NCI-H1436 (cell line): Measurements from ENCODE around the gene FCN2.

Source experiments
- DNase-seq: peaks from one replicate; lab custom pipeline; 2025; lab: John Stamatoyannopoulos, UW

The FCN2 gene

DNA sequence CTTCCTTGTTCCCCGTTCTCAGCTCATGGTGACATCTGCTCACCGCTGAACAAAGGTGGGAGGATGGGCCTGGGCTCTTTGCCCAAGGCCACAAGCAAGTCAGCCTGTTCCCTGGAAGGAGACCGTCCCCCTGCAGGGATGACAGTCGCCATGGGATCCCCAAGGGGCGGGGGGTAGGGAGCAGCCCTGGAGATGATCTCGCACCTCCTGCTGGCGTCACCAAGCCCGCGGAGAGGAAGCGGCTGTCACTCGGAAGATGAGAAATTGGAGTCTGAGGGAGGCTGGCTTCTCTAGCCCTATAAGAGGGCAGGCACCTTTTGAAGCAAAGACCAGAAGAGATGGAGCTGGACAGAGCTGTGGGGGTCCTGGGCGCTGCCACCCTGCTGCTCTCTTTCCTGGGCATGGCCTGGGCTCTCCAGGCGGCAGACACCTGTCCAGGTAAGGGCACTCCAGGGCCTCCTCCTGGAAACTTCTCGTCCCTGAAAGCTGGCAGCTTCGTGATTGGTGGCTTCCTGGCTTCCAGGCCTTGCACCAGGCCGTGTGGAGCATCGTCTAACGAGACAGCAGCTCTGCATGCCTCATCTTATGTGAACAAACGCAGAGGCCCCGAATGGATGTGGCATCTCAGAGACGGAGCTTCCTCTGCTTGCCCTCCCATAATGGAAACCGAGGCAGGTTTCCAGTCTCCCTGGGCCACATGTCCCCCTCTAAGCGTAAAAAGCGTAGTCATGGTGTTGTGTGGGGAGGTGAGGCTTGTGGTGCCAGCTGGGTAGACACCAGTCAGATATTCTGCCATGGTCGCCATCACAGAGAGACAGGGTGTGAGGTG is at the start of gene FCN2:
Gene FCN2, plus strand, starts transcription at position 327 of the 829 bp plus-strand sequence. Its CDS starts 12 bp downstream, at position 339.
- no peak for DNase-seq

DNA sequence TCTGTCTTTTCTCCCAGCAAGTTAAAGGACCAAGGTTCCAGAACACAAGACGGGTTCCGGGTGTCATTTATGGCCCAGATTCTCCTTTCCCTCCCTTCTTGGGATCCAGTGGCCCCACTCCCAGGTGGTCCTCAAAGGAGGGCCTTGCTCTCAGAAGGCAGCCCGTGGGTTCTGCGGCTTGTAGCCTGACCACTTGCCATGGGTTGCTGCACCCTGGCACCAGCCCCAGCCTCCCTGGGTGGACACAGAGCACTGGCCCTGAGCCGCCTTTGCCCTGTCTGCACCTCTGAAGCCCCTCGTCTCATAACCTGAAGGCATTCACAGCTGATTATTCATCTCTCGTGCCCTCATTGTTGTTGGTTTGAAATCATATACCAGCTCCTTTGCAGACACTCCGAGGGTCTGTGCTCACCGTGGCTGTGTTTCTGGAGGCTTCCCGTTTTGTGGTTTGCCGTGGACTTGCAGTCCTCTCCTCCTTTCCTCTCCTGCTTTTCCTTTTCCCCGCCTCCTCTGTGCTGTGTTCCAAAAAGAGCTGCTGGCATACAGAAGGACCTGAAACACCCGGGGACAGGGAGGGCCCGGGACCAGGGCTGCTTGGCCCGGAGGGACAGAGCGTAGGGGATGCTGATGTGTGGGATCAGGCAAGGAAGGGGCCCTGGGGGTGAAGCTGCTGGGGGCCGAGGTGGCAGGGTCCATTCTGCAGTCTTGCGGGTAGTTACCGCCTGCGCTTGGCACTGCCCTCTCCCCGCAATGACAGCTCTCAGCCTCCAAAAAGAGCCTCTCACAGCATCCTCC is 49.5 kb upstream of the FCN2 start:
- no peak for DNase-seq

DNA sequence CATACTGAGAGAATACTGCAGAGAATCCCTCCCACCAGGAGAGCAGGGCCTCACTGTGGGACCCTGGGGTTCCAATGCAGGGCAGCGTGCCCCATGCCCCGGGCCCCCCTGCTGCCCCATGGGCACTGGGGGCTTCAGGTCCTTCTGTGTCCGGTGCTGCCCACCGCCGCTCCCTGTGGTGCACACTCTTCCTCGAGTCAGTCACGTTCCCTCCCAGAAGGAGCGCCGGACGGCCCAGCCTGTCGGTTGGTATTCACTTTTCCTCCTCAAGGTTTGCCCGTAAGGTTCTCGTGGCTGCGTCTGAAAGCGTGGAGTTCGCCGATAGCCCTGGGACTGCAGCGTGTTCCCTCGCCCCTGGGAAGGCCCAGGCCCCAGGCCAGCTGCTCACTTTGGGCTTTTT is 48.1 kb upstream of the FCN2 start:
- DNase-seq, result no peak

GRCh38 chr9:134833294-134833880 is 47.2 kb upstream of the FCN2 start:
- DNase-seq, result no peak

DNA sequence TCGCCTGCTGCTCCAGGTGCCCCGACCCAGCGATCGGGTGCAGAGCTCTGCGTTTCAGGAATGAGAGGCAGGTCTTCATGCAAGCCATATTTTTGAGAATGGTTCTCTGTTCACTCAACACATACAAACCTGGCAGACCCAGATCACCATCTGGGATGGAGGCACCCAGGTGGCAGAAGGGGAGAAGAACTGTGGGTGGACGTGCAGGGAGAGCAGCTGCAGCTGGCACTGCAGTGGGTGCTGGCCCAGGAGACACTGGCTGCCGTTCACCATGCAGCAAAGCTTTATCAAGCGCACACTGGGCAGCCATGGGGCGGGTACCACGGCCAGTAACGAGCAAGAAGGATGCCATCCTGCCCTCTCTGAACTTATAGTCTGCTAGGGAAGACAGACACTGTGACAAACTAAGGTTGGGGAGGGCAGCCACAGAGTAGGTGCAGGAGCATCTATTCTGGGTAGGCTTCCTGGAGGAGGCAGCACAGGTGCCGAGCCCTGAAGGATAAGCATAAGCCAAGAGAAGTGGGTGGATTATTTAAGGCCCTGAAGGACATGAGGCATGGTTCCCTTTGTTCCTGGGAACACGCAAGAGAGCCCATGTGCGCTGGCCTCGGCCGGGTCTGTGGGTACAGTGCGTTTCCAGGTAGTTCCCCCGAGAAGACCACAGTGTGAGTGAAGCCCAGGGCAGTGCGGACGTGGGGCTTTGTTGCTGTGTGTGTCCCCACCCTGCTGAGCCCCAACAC is 46.2 kb upstream of the FCN2 start:
- DNase-seq, result no peak

GRCh38 chr9:134834957-134835419 is 45.6 kb upstream of the FCN2 start:
- no peak for DNase-seq

DNA sequence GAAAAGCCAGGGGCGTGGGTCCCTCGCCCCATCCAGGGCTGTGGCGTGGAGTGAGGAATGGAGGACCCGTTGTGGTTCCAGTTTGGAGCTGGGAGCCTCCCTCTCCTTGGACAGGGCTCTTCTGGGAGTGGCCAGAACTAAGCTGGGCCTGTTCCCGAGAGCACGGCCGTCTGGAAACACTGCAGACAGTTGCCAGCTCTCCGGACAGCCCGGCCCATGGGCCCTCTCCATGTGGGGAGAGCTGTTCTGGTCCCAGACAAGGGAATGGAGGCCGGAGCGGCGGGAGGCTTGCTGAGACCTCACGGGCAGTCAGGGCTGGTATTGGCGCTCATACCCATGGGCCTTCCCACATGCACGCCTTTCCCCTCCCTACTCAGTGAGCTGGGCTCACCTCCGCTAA is 45.2 kb upstream of the FCN2 start:
- no peak for DNase-seq

- DNase-seq, result no peak
Measured at GRCh38 chr9:134835987-134836386, 44.6 kb upstream of the FCN2 start.

DNA sequence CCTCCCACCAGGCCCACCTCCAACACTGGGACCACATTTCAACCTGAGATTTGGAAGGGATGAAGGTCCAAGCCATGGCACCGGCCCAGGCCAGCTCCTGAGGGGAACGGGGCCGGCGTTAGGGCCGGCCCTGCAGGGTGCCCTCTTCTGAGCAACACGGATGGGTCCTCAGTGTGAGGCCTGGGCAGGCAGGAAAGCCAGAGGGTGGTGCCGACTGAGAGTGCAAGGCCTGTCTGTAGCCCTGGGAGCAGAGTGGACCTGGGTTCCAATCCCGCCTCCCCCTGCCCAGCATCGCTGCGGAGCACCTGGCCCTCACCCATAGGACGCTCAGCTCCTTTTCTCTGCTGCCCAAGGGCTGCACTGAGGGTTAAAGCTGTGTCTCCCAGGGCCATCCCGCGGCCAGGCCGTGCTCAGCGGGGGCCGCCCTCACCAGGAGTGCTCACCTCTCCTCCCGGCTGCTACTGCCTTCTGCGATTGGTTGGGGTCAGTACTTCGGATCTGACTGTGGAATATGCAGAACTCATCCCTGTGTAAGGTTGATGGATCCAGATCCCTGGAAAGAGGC is 44.1 kb upstream of the FCN2 start:
- no peak for DNase-seq

- no peak for DNase-seq
Measured at GRCh38 chr9:134837529-134837928, 43.1 kb upstream of the FCN2 start.

GRCh38 chr9:134838651-134839454 is 41.8 kb upstream of the FCN2 start:
- DNase-seq, result no peak

DNA sequence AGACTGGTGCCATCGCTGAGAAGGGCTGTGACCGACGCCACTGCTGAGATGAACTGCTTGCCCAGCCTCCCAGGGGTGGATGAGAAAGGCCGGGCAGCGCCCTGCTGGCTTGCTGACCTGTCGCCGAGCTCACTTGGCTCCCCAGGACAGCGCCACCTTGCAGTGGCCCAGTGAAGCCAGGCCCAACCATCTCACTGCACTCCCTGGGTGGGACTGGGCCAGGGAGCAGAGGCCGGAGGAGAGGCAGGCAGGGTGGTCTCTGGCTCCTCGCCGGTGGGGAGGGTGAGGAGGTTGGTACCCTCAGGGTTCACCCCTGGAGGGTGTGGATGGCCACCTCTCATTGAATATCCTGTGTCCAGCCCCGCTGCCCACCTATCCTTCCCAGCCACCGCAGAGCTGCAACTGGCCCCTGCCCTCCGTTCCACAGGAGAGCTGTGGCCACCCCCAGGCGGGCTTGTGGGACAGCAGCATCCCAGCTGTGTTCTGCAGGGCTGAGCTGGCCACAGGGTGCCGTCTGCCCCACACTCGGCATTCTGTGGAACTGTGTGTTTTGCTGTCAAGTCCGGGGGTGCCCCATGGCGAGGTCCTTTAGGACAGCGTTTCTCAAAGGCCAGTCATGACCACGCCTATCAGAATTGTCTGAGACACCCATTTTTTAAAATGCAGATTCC is 41.0 kb upstream of the FCN2 start:
- no peak for DNase-seq

GRCh38 chr9:134840511-134840910 is 40.1 kb upstream of the FCN2 start:
- DNase-seq, result no peak

DNA sequence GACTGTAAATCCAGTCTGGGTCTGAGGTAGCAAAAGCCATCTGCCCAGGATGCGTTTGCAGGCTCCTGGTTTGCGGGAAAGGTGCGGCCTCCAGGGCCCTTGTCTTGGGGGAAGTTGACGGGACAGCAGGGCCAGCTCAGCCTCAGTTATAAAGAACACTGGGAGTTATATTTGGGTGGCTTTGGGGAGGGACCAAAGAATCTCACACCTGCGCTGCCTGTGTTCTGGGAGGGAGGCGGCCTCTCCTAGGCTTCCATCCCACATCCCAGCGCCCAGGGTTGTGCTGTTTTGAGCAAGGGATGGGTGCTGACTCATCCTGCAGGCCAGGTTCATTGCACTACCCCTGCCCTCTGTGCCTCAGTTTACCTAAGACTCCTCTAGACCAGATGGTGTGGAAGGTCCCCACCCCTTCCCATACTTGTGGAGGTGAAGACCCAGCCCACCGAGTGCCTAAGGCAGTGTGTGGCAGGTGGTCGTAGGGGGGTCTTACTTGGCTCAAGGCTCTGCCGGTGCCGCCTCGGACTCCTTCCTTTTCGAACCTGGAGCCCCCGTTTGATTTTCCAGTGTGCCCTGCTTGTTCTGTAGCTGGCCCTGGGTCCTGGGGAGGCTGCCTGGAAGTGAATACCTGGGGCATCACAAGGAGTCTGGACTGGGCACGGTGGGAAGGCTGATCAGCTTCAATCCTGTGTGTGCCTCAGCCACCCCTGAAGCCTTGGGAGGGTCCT is 39.3 kb upstream of the FCN2 start:
- no peak for DNase-seq

- DNase-seq, result no peak
Measured at GRCh38 chr9:134842321-134842720, 38.3 kb upstream of the FCN2 start.

DNA sequence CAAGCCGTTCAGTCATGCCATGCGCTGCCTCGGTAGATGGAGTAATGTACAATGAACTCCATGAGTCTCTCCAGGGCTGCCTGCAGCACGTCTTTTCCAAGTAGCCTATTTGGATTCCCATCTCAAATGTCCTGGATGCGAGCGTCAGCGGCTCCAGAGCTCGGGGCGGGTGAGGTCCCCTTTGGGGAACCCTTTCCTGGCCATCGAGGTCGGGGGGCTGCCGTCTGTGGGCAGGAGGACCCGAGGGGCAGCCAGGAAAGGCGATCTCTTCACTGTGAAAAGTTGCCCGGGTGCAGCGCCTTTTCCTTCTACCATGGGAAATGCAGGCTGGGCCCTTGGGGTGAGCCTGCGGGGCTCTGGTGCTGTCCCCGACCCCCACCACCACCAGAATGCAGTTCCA is 36.9 kb upstream of the FCN2 start:
- no peak for DNase-seq

DNA sequence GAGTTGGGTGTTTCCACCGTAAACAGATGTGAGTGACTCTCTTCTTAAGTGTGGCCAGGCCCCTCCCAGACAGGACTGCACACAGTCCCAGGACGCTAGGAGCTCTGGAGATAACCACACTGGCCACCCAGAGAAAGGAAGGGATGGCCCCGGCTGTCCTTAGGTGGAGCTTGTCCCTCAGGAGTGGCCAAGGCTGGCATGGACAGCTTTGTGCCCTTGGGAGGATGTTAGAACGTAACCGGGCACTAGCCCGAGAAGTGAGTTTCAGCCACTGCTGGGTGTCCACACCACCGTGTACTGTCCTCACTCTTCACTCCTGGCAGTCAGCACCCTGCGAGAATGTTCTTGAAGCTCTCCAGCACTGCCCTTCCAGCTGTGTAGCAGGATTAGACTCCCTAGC is 35.8 kb upstream of the FCN2 start:
- DNase-seq, result no peak

- no peak for DNase-seq
Measured at GRCh38 chr9:134846187-134846586, 34.4 kb upstream of the FCN2 start.

GRCh38 chr9:134846699-134847098 is 33.9 kb upstream of the FCN2 start:
- no peak for DNase-seq

DNA sequence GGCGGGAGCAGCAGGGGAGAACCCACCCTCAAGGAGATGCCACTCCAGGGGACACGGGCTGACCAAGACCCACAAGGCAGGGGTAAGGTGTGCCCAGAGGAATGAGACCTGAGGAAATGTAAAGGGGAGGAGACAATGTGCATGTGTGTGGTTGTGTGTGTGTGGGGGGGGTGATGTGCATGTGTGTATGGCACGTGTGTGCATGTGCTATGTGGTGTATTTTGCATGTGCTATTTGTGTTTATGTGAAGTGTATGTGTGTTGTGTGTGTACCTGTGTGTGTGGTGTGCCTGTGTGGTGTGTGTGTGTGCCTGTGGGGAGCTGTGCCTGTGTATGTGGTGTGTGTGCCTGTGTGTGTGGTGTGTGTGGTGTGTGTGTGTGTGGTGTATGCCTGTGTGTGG is 33.5 kb upstream of the FCN2 start:
- no peak for DNase-seq
